Gastrocnemius medialis (tissue), 4 donors: Measurements from ENCODE around the gene BLTP3A.
"Not testable (repeated sequence)": the region's sequence is repeated elsewhere in the genome, so short reads cannot be mapped to it uniquely, and the experiment has no call there.

ENCODE experiments used
- CTCF ChIP-seq, 5 experiments: fragments of 450-650 bp in 3 of 5; fragments of 200-600 bp in 2 of 5; sonication (generic) in 2 of 5; IDR thresholded peaks in 4 of 5; conservative IDR thresholded peaks in 1 of 5; 1 replicate in 4 of 5; 2 replicates in 1 of 5; pipeline ENCODE4 v1.5.1; 2016 to 2019; ENCODE audit warnings: antibody characterized with exemption in 5 of 5, mild to moderate bottlenecking in 3 of 5, moderate library complexity in 3 of 5
- POLR2A ChIP-seq, 2 donors: fragments of 450-650 bp; IDR thresholded peaks; one replicate each; pipeline ENCODE4 v1.6.1; 2017; ENCODE audit warnings: antibody characterized with exemption in 2 of 2, mild to moderate bottlenecking in 2 of 2, moderate library complexity in 2 of 2

- not testable (repeated sequence) for TF ChIP-seq CTCF (IDR thresholded peaks at IDR 0.05 in 4 of 5, conservative IDR thresholded peaks at IDR 0.05 in 1 of 5); POLR2A (IDR thresholded peaks at IDR 0.05)
Measured at GRCh38 chr6:34805074-34805473, 13.2 kb downstream of the BLTP3A start.
